Astrocyte of the cerebellum (primary cell): ENCODE data around the gene C16orf92.

Experiments used
- DNase-seq: peaks from one replicate; pipeline ENCODE4 v3.0.0-alpha.2; 2011; ENCODE audit warnings: low read depth
- H3K4me3 ChIP-seq: 2 replicates; pipeline ENCODE4 v1.5.1; 2011; ENCODE audit warnings: mild to moderate bottlenecking, low read depth, low read length, moderate library complexity
- CTCF ChIP-seq: IDR thresholded peaks from 2 replicates; pipeline ENCODE4 v1.5.1; 2012; ENCODE audit warnings: low read length, low read depth, moderate library complexity, mild to moderate bottlenecking; ENCODE audit errors: missing control alignments
- in situ Hi-C: cut with HindIII; loops from 2 replicates; pipeline ENCODE4 v1.10.0; 2017; ENCODE audit warnings: low sequenced_read_pairs

Gene C16orf92

GRCh38 chr16:30005341-30006094 is 17.5 kb upstream of the C16orf92 start:
- TF ChIP-seq CTCF, result peak; percentile 93
- H3K4me3 ChIP-seq, result no peak overlapping the region
- no peak for DNase-seq
- in situ Hi-C loops, result no loop called here

- in situ Hi-C loops, result no loop called here
These were observed 16.9 kb upstream of the C16orf92 start for GRCh38 chr16:30006095-30006473.

GRCh38 chr16:30006659-30007377 is 16.2 kb upstream of the C16orf92 start:
- in situ Hi-C loops, result no loop called here
- DNase-seq, result no peak
- no peak overlapping the region for H3K4me3 ChIP-seq
- TF ChIP-seq CTCF, result no peak

More at GRCh38 chr16:30006095-30006473, 16.9 kb upstream of the C16orf92 start:
- no peak for DNase-seq
- no peak overlapping the region for H3K4me3 ChIP-seq
- TF ChIP-seq CTCF, result no peak

GRCh38 chr16:30007378-30007895 is 15.6 kb upstream of the C16orf92 start:
- DNase-seq, result no peak

GRCh38 chr16:30009085-30009862 is 13.7 kb upstream of the C16orf92 start:
- no peak for TF ChIP-seq CTCF
- in situ Hi-C loops, result no loop called here
- H3K4me3 ChIP-seq, result no peak overlapping the region
- DNase-seq, result no peak

More at GRCh38 chr16:30007378-30007895, 15.6 kb upstream of the C16orf92 start:
- in situ Hi-C loops, result no loop called here
- TF ChIP-seq CTCF, result no peak
- H3K4me3 ChIP-seq, result no peak overlapping the region
